ENCODE data around the gene ITSN1.

DNA sequence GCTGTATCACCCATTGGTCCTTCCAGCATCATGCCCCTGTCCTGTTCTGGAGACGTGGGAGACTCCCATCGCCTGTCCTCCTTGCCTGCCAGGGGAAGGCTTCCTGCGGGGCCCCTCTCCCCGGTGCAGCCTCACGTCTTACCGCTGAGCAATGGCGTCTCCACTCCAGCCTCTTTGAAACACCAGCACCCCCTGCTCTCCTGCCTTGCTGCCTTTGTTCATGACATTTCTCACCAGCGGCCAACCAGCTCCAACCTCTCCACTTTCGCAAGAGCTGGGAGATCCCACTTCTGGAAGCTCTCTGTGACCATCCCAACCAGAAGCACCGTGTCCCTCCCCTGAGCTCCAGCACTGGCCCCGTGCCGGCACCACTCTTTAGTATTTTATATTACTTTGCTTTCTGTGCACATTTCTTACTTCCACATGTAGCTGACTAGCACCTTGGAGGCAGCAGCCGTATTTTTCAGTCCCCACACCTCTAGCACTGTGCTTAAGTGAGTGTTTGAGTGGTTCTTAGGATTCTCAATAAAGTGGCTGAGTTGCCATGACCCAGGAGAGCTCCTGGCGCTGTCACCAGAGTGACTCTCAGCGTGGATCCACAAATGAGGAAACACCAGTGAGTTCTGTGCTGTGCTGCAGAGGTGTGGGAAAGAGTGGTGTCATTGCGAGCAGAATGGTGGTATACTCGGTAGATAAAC, 189.8 kb downstream of the ITSN1 start:
- TF ChIP-seq POLR2A (IDR thresholded peaks at IDR 0.05) = no peak
- TF ChIP-seq, protein P1, sequence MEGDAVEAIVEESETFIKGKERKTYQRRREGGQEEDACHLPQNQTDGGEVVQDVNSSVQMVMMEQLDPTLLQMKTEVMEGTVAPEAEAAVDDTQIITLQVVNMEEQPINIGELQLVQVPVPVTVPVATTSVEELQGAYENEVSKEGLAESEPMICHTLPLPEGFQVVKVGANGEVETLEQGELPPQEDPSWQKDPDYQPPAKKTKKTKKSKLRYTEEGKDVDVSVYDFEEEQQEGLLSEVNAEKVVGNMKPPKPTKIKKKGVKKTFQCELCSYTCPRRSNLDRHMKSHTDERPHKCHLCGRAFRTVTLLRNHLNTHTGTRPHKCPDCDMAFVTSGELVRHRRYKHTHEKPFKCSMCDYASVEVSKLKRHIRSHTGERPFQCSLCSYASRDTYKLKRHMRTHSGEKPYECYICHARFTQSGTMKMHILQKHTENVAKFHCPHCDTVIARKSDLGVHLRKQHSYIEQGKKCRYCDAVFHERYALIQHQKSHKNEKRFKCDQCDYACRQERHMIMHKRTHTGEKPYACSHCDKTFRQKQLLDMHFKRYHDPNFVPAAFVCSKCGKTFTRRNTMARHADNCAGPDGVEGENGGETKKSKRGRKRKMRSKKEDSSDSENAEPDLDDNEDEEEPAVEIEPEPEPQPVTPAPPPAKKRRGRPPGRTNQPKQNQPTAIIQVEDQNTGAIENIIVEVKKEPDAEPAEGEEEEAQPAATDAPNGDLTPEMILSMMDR (IDR thresholded peaks at IDR 0.05) = no peak
